ENCODE data around the gene FNDC3A.

GRCh38 chr13:49253310-49253709 is 277.6 kb downstream of the FNDC3A start:
- TF ChIP-seq CTCF (IDR thresholded peaks at IDR 0.05; ENCODE audit: borderline replicate concordance, extremely low read depth, low read length, poor library complexity, severe bottlenecking): no peak
- no peak for TF ChIP-seq EZH2 (IDR thresholded peaks at IDR 0.05; ENCODE audit: borderline replicate concordance, low read depth, low read length, severe bottlenecking)
